T-helper 9 cell (primary cell): ENCODE measurements around the gene ATP6V1F.

ENCODE experiments used
- DNase-seq: peaks from one replicate; pipeline ENCODE4 v3.0.0-alpha.2; 2020

Gene ATP6V1F

GRCh38 chr7:128884561-128885369 lies 22.1 kb downstream of the ATP6V1F start:
- no peak for DNase-seq

- no peak for DNase-seq
Observed at GRCh38 chr7:128885370-128886187, 22.9 kb downstream of the ATP6V1F start.

GRCh38 chr7:128886391-128887168 lies 23.9 kb downstream of the ATP6V1F start:
- no peak for DNase-seq

GRCh38 chr7:128887169-128888038 lies 24.7 kb downstream of the ATP6V1F start:
- no peak for DNase-seq

- no peak for DNase-seq
Observed at GRCh38 chr7:128888039-128888755, 25.5 kb downstream of the ATP6V1F start.

- no peak for DNase-seq
Observed at GRCh38 chr7:128888756-128889095, 26.1 kb downstream of the ATP6V1F start.

- no peak for DNase-seq
Observed at GRCh38 chr7:128889121-128889520, 26.5 kb downstream of the ATP6V1F start.

- DNase-seq = no peak
Observed at GRCh38 chr7:128890306-128891109, 27.9 kb downstream of the ATP6V1F start.

- no peak for DNase-seq
Observed at GRCh38 chr7:128891110-128891941, 28.7 kb downstream of the ATP6V1F start.

GRCh38 chr7:128891942-128892269 lies 29.2 kb downstream of the ATP6V1F start:
- no peak for DNase-seq

GRCh38 chr7:128892521-128893250 lies 30.0 kb downstream of the ATP6V1F start:
- DNase-seq = no peak

GRCh38 chr7:128893251-128894100 lies 30.8 kb downstream of the ATP6V1F start:
- no peak for DNase-seq

- no peak for DNase-seq
Observed at GRCh38 chr7:128894101-128894440, 31.4 kb downstream of the ATP6V1F start.

GRCh38 chr7:128895320-128895719 lies 32.7 kb downstream of the ATP6V1F start:
- DNase-seq = no peak

GRCh38 chr7:128899392-128899791 lies 36.7 kb downstream of the ATP6V1F start:
- no peak for DNase-seq

GRCh38 chr7:128900237-128900636 lies 37.6 kb downstream of the ATP6V1F start:
- DNase-seq = no peak

- no peak for DNase-seq
Observed at GRCh38 chr7:128902761-128903585, 40.3 kb downstream of the ATP6V1F start.
